ENCODE data around the gene USF2.

GRCh38 chr19:35301961-35302360 lies 33.2 kb downstream of the USF2 start:
- no peak for TF ChIP-seq EZH2 (IDR thresholded peaks at IDR 0.05; ENCODE audit: borderline replicate concordance, insufficient read depth, low read depth, low read length, poor library complexity, severe bottlenecking)
- TF ChIP-seq CTCF (IDR thresholded peaks at IDR 0.05): no peak

Measured in B cell (primary cell).